ENCODE results near the gene TBX5. TPM values are rescaled to one million over a fixed set of nuclear protein-coding genes. Genes with fewer than 3 reads are reported as not detected.

The TBX5 gene
- total RNA-seq, 2 experiments from 2014 or later: not detected

DNA sequence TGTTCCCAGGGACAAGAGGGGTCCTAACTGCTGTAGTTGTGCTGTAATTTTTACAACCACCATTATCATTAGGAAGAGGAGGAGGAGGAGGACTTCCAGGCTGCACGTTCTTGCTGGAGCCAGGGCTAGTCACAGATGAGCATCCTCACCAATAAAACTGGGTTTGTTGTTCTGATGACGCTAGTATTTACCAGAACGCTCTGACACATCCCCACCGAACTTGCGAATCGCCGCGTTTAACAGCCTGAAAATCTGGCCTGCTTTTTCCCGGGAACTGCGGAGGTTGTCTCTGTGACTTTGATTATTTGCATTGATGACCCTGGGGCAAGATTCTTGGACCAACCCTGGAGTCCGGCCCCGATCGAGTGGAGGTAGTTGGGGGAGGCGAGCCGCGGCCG, 10.2 kb downstream of the TBX5 start:
- peak overlapping the region; percentile 21 for H3K4me3 Mint-ChIP-seq
- H3K9me3 Mint-ChIP-seq (ENCODE audit: low read depth): no peaks in the 10 kb centered on the region
- no peaks in the 10 kb centered on the region for H3K36me3 Mint-ChIP-seq (ENCODE audit: low read depth)
- peak; percentile 16 for DNase-seq
- peaks cover 76% of the 10 kb centered on the region for H3K27me3 Mint-ChIP-seq
- ChIA-PET POLR2A (no interaction called here), CTCF (interaction anchor here (0.6 kb wide), 1 partner anchor 48 kb away, joined by 3 read pairs; no protein-coding TSS in a partner anchor)
- ATAC-seq: no peak
- no peak overlapping the region for H3K27ac Mint-ChIP-seq
- H3K4me1 Mint-ChIP-seq: no peaks in the 10 kb centered on the region
- intact Hi-C loops (cut with DNase I, micrococcal nuclease): loop anchor here in 1 of 2 experiments (5.0 kb wide), 1 partner anchor 928 kb away; no protein-coding TSS in a partner anchor

- Mint-ChIP-seq H3K9me3 (ENCODE audit: low read depth) (no peaks in the 10 kb centered on the region), H3K4me1 (no peaks in the 10 kb centered on the region), H3K27me3 (peaks cover 76% of the 10 kb centered on the region), H3K27ac (no peak overlapping the region), H3K4me3 (no peak overlapping the region), H3K36me3 (ENCODE audit: low read depth) (no peaks in the 10 kb centered on the region)
- ChIA-PET POLR2A (no interaction called here), CTCF (no interaction called here)
- no peak for DNase-seq
- no peak for ATAC-seq
- intact Hi-C loops (cut with DNase I, micrococcal nuclease): loop anchor here in 1 of 2 experiments (5.0 kb wide), 1 partner anchor 928 kb away; no protein-coding TSS in a partner anchor
These were observed 10.7 kb downstream of the TBX5 start for GRCh38 chr12:114395233-114395632.

GRCh38 chr12:114393569-114393968, 12.4 kb downstream of the TBX5 start:
- H3K27me3 Mint-ChIP-seq: peaks cover 66% of the 10 kb centered on the region
- CTCF ChIA-PET: no interaction called here

GRCh38 chr12:114392909-114393308, 13.0 kb downstream of the TBX5 start:
- intact Hi-C loops (cut with DNase I, micrococcal nuclease): no loop called here
- no peak overlapping the region for H3K4me3 Mint-ChIP-seq
- CTCF ChIA-PET: interaction anchor here (0.6 kb wide), 1 partner anchor 8 kb away, joined by 3 read pairs; no protein-coding TSS in a partner anchor
- DNase-seq (no peak), ATAC-seq (no peak)
- POLR2A ChIA-PET: interaction anchor here (0.7 kb wide), 1 partner anchor 15 kb away, joined by 3 read pairs; no protein-coding TSS in a partner anchor
- H3K36me3 Mint-ChIP-seq (ENCODE audit: low read depth): no peaks in the 10 kb centered on the region
- peaks cover 59% of the 10 kb centered on the region for H3K27me3 Mint-ChIP-seq
- H3K4me1 Mint-ChIP-seq: no peaks in the 10 kb centered on the region
- H3K27ac Mint-ChIP-seq: no peak overlapping the region
- H3K9me3 Mint-ChIP-seq (ENCODE audit: low read depth): no peaks in the 10 kb centered on the region

More at GRCh38 chr12:114393569-114393968, 12.4 kb downstream of the TBX5 start:
- intact Hi-C loops (cut with DNase I, micrococcal nuclease): no loop called here
- no peaks in the 10 kb centered on the region for H3K36me3 Mint-ChIP-seq (ENCODE audit: low read depth)
- no peaks in the 10 kb centered on the region for H3K9me3 Mint-ChIP-seq (ENCODE audit: low read depth)
- H3K27ac Mint-ChIP-seq: no peak overlapping the region
- no peak overlapping the region for H3K4me3 Mint-ChIP-seq
- DNase-seq (no peak), ATAC-seq (no peak)
- no peaks in the 10 kb centered on the region for H3K4me1 Mint-ChIP-seq
- POLR2A ChIA-PET: no interaction called here

- Mint-ChIP-seq H3K27me3 (peaks cover 51% of the 10 kb centered on the region), H3K27ac (no peak overlapping the region), H3K4me3 (no peak overlapping the region), H3K9me3 (ENCODE audit: low read depth) (no peaks in the 10 kb centered on the region), H3K36me3 (ENCODE audit: low read depth) (no peaks in the 10 kb centered on the region), H3K4me1 (no peaks in the 10 kb centered on the region)
- POLR2A ChIA-PET: no interaction called here
- CTCF ChIA-PET: no interaction called here
- DNase-seq (no peak), ATAC-seq (no peak)
- intact Hi-C loops (cut with DNase I, micrococcal nuclease): no loop called here
These were observed 14.9 kb downstream of the TBX5 start for GRCh38 chr12:114391088-114391487.

GRCh38 chr12:114384739-114385138, 21.2 kb downstream of the TBX5 start:
- Mint-ChIP-seq H3K27me3 (peaks cover 24% of the 10 kb centered on the region), H3K4me1 (no peaks in the 10 kb centered on the region), H3K9me3 (ENCODE audit: low read depth) (no peaks in the 10 kb centered on the region), H3K27ac (no peak overlapping the region), H3K4me3 (no peak overlapping the region), H3K36me3 (ENCODE audit: low read depth) (no peaks in the 10 kb centered on the region)
- ChIA-PET CTCF (interaction anchor here (0.6 kb wide), 1 partner anchor 8 kb away, joined by 3 read pairs; no protein-coding TSS in a partner anchor), POLR2A (no interaction called here)
- ATAC-seq: no peak
- no peak for DNase-seq
- intact Hi-C loops (cut with DNase I, micrococcal nuclease): no loop called here

GRCh38 chr12:114381177-114381576, 24.8 kb downstream of the TBX5 start:
- Mint-ChIP-seq H3K27ac (no peak overlapping the region), H3K4me1 (no peaks in the 10 kb centered on the region), H3K9me3 (ENCODE audit: low read depth) (no peaks in the 10 kb centered on the region), H3K36me3 (ENCODE audit: low read depth) (no peaks in the 10 kb centered on the region), H3K4me3 (no peak overlapping the region), H3K27me3 (peaks cover 22% of the 10 kb centered on the region)
- intact Hi-C loops (cut with DNase I, micrococcal nuclease): no loop called here
- DNase-seq (no peak), ATAC-seq (no peak)
- ChIA-PET CTCF (no interaction called here), POLR2A (no interaction called here)

DNA sequence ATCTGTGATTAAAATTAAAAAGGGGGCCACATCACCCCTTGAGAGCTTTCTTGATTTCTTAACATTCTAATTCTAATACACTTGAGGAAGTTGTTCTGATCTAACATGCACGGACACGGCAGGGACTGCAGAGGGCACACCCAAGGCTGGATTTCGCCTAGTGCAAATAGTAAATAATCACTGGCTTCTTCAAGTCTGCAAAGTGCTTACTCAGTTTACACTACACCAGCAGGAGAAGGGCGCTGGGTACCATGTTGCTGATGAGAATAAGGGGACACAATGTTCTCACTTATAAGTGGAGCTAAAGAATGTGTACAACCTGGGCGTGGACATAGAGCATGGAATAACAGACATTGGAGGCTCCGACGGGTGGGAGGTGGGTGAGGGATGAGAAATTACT, 34.2 kb downstream of the TBX5 start:
- H3K27ac Mint-ChIP-seq: no peak overlapping the region
- DNase-seq: no peak
- intact Hi-C loops (cut with DNase I, micrococcal nuclease): no loop called here
- H3K27me3 Mint-ChIP-seq: peaks cover 6% of the 10 kb centered on the region
- POLR2A ChIA-PET: no interaction called here
- no peaks in the 10 kb centered on the region for H3K4me1 Mint-ChIP-seq
- no peak overlapping the region for H3K4me3 Mint-ChIP-seq
- ATAC-seq: no peak
- no peaks in the 10 kb centered on the region for H3K36me3 Mint-ChIP-seq (ENCODE audit: low read depth)
- CTCF ChIA-PET: no interaction called here
- H3K9me3 Mint-ChIP-seq (ENCODE audit: low read depth): peaks cover 3% of the 10 kb centered on the region

DNA sequence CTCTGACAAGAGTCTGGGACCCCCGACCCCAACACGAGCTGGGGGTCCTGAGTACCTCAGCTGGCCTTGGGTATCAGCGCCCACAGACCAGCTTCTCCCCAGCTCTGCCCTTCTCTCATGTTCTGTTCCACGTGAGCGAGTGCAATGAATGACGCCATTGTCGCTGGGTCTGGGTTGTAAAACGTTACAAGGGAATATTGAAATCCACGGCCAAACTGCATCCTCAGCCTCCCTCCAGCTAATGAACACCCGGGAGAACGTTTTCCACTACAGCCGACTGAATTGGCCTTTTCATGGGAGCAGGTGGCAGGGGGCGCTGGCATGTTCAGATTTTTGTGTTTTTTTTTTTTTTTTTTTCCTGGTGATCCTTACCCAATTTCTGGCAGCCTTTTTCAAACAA, 34.7 kb downstream of the TBX5 start:
- peaks cover 4% of the 10 kb centered on the region for H3K9me3 Mint-ChIP-seq (ENCODE audit: low read depth)
- no peaks in the 10 kb centered on the region for H3K36me3 Mint-ChIP-seq (ENCODE audit: low read depth)
- intact Hi-C loops (cut with DNase I, micrococcal nuclease): no loop called here
- ChIA-PET CTCF (no interaction called here), POLR2A (no interaction called here)
- no peaks in the 10 kb centered on the region for H3K4me1 Mint-ChIP-seq
- no peak overlapping the region for H3K27ac Mint-ChIP-seq
- DNase-seq (no peak), ATAC-seq (no peak)
- no peak overlapping the region for H3K4me3 Mint-ChIP-seq
- H3K27me3 Mint-ChIP-seq: peaks cover 6% of the 10 kb centered on the region

- no peaks in the 10 kb centered on the region for H3K4me1 Mint-ChIP-seq
- no peak overlapping the region for H3K27ac Mint-ChIP-seq
- ChIA-PET POLR2A (no interaction called here), CTCF (no interaction called here)
- H3K27me3 Mint-ChIP-seq: peaks cover 6% of the 10 kb centered on the region
- intact Hi-C loops (cut with DNase I, micrococcal nuclease): no loop called here
- peaks cover 6% of the 10 kb centered on the region for H3K9me3 Mint-ChIP-seq (ENCODE audit: low read depth)
- DNase-seq (no peak), ATAC-seq (no peak)
- H3K36me3 Mint-ChIP-seq (ENCODE audit: low read depth): no peaks in the 10 kb centered on the region
- no peak overlapping the region for H3K4me3 Mint-ChIP-seq
These were observed 37.1 kb downstream of the TBX5 start for GRCh38 chr12:114368685-114369452.

GRCh38 chr12:114361992-114362391, 44.0 kb downstream of the TBX5 start:
- ATAC-seq (no peak), DNase-seq (no peak)
- H3K4me1 Mint-ChIP-seq: no peaks in the 10 kb centered on the region
- no peak overlapping the region for H3K27ac Mint-ChIP-seq
- no peak overlapping the region for H3K4me3 Mint-ChIP-seq
- H3K27me3 Mint-ChIP-seq: peaks cover 4% of the 10 kb centered on the region
- intact Hi-C loops (cut with DNase I, micrococcal nuclease): no loop called here
- ChIA-PET CTCF (no interaction called here), POLR2A (no interaction called here)
- H3K36me3 Mint-ChIP-seq (ENCODE audit: low read depth): no peaks in the 10 kb centered on the region
- H3K9me3 Mint-ChIP-seq (ENCODE audit: low read depth): peaks cover 6% of the 10 kb centered on the region

GRCh38 chr12:114361545-114361944, 44.4 kb downstream of the TBX5 start:
- H3K4me1 Mint-ChIP-seq: no peaks in the 10 kb centered on the region
- ATAC-seq (no peak), DNase-seq (no peak)
- no peaks in the 10 kb centered on the region for H3K36me3 Mint-ChIP-seq (ENCODE audit: low read depth)
- H3K27me3 Mint-ChIP-seq: peaks cover 4% of the 10 kb centered on the region
- POLR2A ChIA-PET: no interaction called here
- no peak overlapping the region for H3K27ac Mint-ChIP-seq
- CTCF ChIA-PET: interaction anchor here (0.6 kb wide), 1 partner anchor 109 kb away, joined by 3 read pairs; no protein-coding TSS in a partner anchor
- peaks cover 4% of the 10 kb centered on the region for H3K9me3 Mint-ChIP-seq (ENCODE audit: low read depth)
- intact Hi-C loops (cut with DNase I, micrococcal nuclease): no loop called here
- no peak overlapping the region for H3K4me3 Mint-ChIP-seq

All from activated CD4-positive, alpha-beta T cell treated with anti-CD3 and anti-CD28 coated beads for 36 hours (primary cell).